ENCODE results near the gene CROCC2. TPM values are rescaled to one million over a fixed set of nuclear protein-coding genes. Genes with fewer than 3 reads are reported as not detected.
A peak's percentile ranks its signal among the peaks of the same experiment; 100 is the strongest.

Gene CROCC2
- total and polyA plus RNA-seq, 4 donors, result 1.3 to 17.4 (median 4.4) TPM

GRCh38 chr2:240997856-240998705 is 91.9 kb downstream of the CROCC2 start, which contains the start of gene SNED1:
SNED1 (plus strand) TSS chr2:240998618; CDS start chr2:240998838, 220 bp downstream.
- WGBS, 2 donors, result 5 to 8% methylated on average over 59 to 61 of the region's 61 CpGs
- no peak within 1 kb of the TSS for H3K9ac ChIP-seq (ENCODE audit: insufficient read depth in 1 of 2, low read length in 2 of 2)

GRCh38 chr2:240998706-240998994 is 92.5 kb downstream of the CROCC2 start:
- ATAC-seq (ENCODE audit: insufficient read depth, low FRiP score) (no peak), DNase-seq (no peak)
- Histone ChIP-seq H3K27me3 (ENCODE audit: control insufficient read depth in 3 of 3, insufficient read depth in 3 of 3, low read length in 2 of 3) (no peaks in the 10 kb centered on the region), H3K9me3 (ENCODE audit: control insufficient read depth in 4 of 4, insufficient read depth in 3 of 4, low read length in 3 of 4) (peaks cover 0 to 6% (median 3%) of the 10 kb centered on the region in 4 donors), H3K9ac (ENCODE audit: insufficient read depth in 1 of 2, low read length in 2 of 2) (no peak overlapping the region), H3K36me3 (ENCODE audit: control insufficient read depth in 4 of 4, insufficient read depth in 4 of 4, low read length in 4 of 4) (peaks cover 0 to 30% (median 13%) of the 10 kb centered on the region in 4 donors), H3K4me3 (peak overlapping the region; percentile 59), H3K27ac (ENCODE audit: low read depth in 1 of 2, low read length in 1 of 2) (peak overlapping the region; percentile 57 to 75), H3K4me1 (ENCODE audit: control insufficient read depth in 5 of 5, insufficient read depth in 5 of 5, low read length in 5 of 5) (peaks cover 0 to 71% (median 46%) of the 10 kb centered on the region in 5 donors)
- TF ChIP-seq CTCF (IDR thresholded peaks at IDR 0.05; ENCODE audit: control extremely low read depth, extremely low read depth), result no peak
- WGBS, 2 donors, result 1% methylated on average over 26 to 51 of the region's 51 CpGs

More at GRCh38 chr2:240997856-240998705, 91.9 kb downstream of the CROCC2 start, which contains the start of gene SNED1:
- peaks cover 0 to under 1% (median 0%) of the 10 kb centered on the region in 4 donors for H3K9me3 ChIP-seq (ENCODE audit: control insufficient read depth in 4 of 4, insufficient read depth in 3 of 4, low read length in 3 of 4)
- no peaks in the 10 kb centered on the region for H3K27me3 ChIP-seq (ENCODE audit: control insufficient read depth in 3 of 3, insufficient read depth in 3 of 3, low read length in 2 of 3)
- H3K36me3 ChIP-seq (ENCODE audit: control insufficient read depth in 4 of 4, insufficient read depth in 4 of 4, low read length in 4 of 4), result peaks cover 0 to 24% (median 7%) of the 10 kb centered on the region in 4 donors
- H3K4me3 ChIP-seq, result peak within 1 kb of the TSS; percentile 59
- peak within 1 kb of the TSS; percentile 57 to 94 for H3K27ac ChIP-seq (ENCODE audit: low read depth in 1 of 2, low read length in 1 of 2)
- peaks cover 0 to 71% (median 46%) of the 10 kb centered on the region in 5 donors for H3K4me1 ChIP-seq (ENCODE audit: control insufficient read depth in 5 of 5, insufficient read depth in 5 of 5, low read length in 5 of 5)
- no peak for TF ChIP-seq CTCF (IDR thresholded peaks at IDR 0.05; ENCODE audit: control extremely low read depth, extremely low read depth)
- DNase-seq, result peak; percentile 90 to 95 (median 92)
- peak; percentile 83 for ATAC-seq (ENCODE audit: insufficient read depth, low FRiP score)

GRCh38 chr2:240998995-240999791 is 93.1 kb downstream of the CROCC2 start:
- peaks cover 0 to 66% (median 46%) of the 10 kb centered on the region in 5 donors for H3K4me1 ChIP-seq (ENCODE audit: control insufficient read depth in 5 of 5, insufficient read depth in 5 of 5, low read length in 5 of 5)
- peak in 1 of 3 donors; percentile 22 for DNase-seq
- ATAC-seq (ENCODE audit: insufficient read depth, low FRiP score), result no peak
- 7 to 45% methylated on average over 17 to 71 of the region's 71 CpGs for WGBS, 2 donors
- H3K9ac ChIP-seq (ENCODE audit: insufficient read depth in 1 of 2, low read length in 2 of 2), result no peak overlapping the region
- H3K27me3 ChIP-seq (ENCODE audit: control insufficient read depth in 3 of 3, insufficient read depth in 3 of 3, low read length in 2 of 3), result no peaks in the 10 kb centered on the region
- no peak for TF ChIP-seq CTCF (IDR thresholded peaks at IDR 0.05; ENCODE audit: control extremely low read depth, extremely low read depth)
- H3K36me3 ChIP-seq (ENCODE audit: control insufficient read depth in 4 of 4, insufficient read depth in 4 of 4, low read length in 4 of 4), result peaks cover 0 to 35% (median 15%) of the 10 kb centered on the region in 4 donors
- H3K4me3 ChIP-seq, result peak overlapping the region; percentile 59
- H3K27ac ChIP-seq (ENCODE audit: low read depth in 1 of 2, low read length in 1 of 2), result peak overlapping the region; percentile 57 to 75
- peaks cover 2 to 10% (median 8%) of the 10 kb centered on the region in 4 donors for H3K9me3 ChIP-seq (ENCODE audit: control insufficient read depth in 4 of 4, insufficient read depth in 3 of 4, low read length in 3 of 4)

All from lung (tissue), 12 donors.